Stimulated activated CD4-positive, alpha-beta T cell treated with anti-CD3 and anti-CD28 coated beads, Interleukin-12 subunit alpha, Interleukin-12 subunit beta, amount 100 ng/mL, for 48 hours (primary cell): ENCODE results near the gene IRF7.
"Not testable (repeated sequence)": the region's sequence is repeated elsewhere in the genome, so short reads cannot be mapped to it uniquely, and the experiment has no call there.

Source experiments
- DNase-seq, 3 donors: peaks; one replicate each; pipeline ENCODE4 v3.0.0-alpha.2; 2020; ENCODE audit warnings: low read depth in 2 of 3, low spot score in 1 of 3

Gene IRF7

DNA sequence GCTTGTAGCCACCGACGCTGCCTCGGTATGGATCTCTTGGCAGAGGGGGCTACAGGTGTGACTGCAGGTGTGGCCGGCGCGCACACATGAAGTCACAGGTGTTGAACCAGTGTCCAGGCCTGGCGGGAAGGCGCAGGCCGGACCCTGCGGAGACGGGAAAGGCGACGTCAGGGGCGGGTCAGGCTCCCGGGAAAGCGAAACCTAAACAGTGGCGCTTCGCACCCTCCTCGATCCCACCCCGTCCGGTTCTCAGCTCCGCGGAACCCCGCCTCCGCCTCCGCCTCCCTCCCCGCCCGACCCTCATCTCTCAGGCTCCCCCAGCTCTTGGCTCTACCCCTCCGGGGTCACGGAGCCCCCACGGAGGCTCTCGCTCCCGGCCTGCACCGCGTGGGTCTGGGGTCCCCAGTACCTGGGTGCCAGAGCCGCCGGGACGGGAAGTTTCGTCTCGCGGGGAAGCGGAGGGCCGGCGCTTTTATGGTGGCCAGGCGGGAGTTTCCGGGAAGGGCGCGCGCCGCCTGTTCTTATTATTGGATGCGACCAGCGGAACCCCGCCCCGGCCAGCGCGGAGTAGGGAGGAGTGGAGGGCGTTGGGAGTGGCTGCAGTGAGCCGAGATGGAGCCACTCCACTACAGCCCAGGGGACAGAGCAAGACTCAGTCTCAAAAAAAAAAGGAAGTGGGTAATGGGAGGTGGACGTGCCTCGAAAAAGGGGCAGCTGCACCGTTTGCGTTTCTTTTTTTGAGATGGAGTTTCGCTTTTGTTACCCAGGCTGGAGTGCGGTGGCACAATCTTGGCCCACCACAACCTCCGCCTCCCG, at the start of gene IRF7:
IRF7 (minus strand) TSS at position 447 of the 816 bp plus-strand sequence. CDS start 586 bp downstream, outside the sequence.
- peak; percentile 74 to 87 (median 76) for DNase-seq

GRCh38 chr11:665062-665703, 49.4 kb upstream of the IRF7 start:
- DNase-seq: no peak

- no peak for DNase-seq
Measured at GRCh38 chr11:662689-663274, 47.0 kb upstream of the IRF7 start.

- no peak for DNase-seq
Measured at GRCh38 chr11:660681-661444, 45.1 kb upstream of the IRF7 start.

GRCh38 chr11:660281-660680, 44.5 kb upstream of the IRF7 start:
- no peak for DNase-seq

DNA sequence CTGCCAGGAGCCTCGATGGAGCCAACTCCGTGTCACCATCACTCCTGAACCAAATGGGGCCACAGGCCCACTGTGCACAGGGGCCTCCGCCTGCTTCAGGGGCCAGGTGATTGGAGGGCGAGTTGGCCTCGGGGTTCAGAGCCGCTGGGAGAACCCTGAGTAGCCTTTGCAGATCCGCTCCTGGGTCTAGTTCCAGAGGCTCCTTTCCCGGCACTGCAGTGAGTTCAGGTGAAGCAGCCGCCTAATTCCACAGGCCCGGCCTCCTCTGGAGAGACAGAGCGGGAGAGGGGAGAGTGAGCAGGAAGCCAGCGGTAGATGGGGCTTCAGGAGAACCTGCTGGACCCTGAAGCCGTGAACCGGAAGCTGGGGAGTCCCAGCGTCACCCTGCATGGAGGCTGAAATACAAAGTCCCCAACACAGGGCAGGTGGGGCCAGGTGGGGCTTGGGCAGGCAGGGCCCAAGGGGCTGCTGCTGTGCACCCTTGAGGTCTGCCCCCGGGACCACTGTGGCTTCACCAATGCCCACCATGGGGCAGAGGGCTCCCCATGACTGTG, 43.9 kb upstream of the IRF7 start:
- DNase-seq: no peak

DNA sequence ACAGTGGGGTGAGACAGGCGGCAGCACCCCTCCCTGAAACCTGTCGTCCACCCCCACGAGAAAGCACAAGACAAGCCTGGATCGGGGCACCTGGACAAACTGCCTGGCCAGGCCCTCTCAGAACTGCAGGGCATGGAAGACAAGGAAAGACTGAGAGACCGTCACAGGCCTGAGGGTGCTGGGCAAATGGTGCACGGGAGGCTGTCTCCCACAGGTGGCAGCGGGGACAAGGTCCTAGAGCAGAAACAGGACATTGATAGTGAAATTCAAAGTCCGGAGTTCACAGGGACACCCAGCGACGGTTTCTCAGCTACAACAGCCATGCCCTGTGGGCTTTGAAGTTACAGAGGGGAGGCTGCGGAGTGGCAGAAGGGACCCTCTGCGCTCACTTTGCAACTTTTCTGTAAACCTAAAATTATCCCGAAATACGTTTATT, 42.0 kb upstream of the IRF7 start:
- DNase-seq: no peak

DNA sequence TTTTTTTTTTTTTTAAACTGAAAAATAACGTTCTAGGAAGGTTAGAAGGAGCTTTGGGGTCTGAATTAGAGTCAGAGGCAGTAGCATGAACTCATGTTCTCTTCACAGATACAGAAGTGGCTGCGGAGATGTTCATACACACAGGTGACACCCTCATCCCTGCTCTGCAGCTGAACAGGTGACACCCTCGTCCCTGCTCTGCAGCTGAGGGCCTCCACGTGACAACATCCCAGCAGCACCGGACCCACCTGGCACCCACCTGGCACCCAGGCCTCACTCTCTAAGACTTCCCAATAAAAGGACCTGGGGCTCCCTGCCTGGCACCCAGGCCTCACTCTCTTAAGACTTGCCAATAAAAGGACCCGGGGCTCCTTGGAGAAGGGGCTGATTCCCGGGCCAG, 41.1 kb upstream of the IRF7 start:
- DNase-seq: no peak

DNA sequence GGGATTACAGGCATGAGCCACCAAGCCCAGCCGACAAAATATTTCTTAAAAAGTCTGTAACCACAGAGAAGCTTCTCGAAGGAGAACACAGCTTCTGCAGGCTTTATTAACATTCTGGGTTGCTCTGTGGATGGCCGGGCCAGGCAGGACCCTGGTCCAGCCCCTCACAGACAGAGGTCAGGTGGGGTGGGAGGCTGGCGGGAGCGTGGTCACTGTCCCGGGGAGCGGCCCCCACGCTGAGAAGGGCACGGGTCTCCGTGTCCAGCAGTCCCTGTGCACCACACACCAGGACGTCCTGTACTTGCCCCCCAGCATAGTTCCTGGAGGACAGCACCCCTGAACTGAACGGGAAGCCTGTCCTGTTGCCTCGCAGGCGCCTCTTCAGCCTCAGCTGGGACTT, 40.7 kb upstream of the IRF7 start:
- no peak for DNase-seq

DNA sequence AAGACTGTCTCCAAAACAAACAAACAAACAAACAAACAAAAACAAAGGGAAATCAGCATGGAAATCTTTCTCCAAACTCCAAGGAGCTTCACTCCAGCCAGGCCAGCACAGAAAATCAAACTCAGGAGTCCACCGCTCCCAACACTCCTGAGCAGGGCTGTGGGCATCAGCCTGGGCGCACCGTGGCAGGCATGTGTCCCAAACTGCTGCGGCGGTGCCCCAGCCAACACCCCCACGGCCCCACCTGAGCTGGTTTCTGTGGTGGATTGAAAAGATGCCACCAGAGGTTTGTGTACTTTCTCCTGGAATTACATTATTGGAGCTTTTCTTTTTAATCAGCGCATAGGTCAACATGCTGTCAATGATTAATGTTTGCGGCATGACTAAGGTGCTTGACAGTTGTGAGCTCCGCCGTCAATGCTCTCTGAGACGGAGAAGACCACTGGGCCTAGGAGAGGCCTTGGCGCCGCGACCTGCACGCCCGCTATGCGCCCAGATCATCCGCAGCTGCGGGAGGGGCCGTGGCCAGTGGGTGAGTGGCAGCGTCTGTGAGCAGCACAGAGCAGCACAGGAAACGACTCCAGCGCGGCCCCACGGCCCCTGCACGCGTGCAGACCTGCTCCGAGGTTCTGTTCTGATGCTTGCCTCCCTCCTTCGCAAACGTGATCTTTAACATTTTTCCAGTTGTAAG, 39.4 kb upstream of the IRF7 start:
- DNase-seq: no peak

DNA sequence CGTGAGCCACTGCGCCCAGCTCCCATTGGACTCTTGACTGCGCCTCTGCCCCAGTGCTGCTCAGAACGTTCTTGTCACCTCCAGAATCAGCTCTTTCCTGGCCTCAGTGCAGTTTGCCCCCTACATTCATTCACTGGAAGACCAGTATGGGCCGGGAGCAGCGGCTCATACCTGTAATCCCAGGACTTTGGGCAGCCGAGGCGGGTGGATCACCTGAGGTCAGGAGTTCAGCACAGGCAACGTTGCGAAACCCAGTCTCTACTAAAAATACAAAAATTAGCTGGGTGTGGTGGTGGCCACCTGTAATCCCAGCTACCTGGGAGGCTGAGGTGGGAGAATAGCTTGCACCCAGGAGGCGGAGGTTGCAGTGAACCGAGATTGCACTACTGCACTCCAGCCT, 38.7 kb upstream of the IRF7 start:
- not testable (repeated sequence) for DNase-seq

DNA sequence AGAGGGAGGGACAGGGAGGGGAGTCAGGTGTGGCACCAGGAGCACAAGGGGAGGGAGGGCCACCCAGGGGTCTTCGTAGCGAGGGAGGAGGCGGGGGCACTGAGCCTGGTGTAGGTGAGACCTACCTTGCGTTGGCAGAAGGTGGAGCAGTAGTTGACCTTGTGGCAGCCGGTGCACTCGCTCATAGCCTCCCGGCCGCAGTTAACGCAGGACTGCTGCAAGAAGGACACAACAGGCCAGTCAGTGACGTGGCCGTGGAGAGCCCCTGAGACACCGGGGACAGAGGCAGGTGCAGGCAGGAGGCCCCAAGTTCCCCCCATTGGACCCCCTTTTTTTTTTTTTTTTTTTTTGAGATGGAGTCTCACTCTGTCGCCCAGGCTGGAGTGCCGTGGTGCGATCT, 38.1 kb upstream of the IRF7 start:
- DNase-seq: no peak

- not testable (repeated sequence) for DNase-seq
Measured at GRCh38 chr11:653136-653535, 37.4 kb upstream of the IRF7 start.

- DNase-seq: no peak
Measured at GRCh38 chr11:650482-650881, 34.7 kb upstream of the IRF7 start.

- not testable (repeated sequence) for DNase-seq
Measured at GRCh38 chr11:647672-648158, 32.0 kb upstream of the IRF7 start.

DNA sequence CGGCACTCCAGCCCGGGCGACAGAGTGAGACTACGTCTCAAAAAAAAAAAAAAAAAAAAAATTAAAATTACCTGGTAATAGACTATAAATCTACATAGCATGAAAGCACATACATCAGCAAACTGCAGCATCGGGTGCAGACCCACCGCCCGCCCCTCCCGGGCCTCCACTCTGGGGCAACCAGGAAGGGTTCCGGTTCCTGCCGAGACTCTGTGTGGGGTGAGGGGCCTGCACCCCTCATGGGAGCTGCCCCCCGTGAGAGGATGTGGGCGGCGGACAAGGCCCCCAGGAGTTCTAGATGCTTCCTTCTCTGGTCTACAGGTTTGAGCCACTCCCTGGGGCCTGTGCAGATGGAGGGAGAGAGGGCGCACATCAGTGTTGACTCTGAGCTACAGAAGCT, 30.5 kb upstream of the IRF7 start:
- no peak for DNase-seq

GRCh38 chr11:645536-645935, 29.8 kb upstream of the IRF7 start:
- no peak for DNase-seq

DNA sequence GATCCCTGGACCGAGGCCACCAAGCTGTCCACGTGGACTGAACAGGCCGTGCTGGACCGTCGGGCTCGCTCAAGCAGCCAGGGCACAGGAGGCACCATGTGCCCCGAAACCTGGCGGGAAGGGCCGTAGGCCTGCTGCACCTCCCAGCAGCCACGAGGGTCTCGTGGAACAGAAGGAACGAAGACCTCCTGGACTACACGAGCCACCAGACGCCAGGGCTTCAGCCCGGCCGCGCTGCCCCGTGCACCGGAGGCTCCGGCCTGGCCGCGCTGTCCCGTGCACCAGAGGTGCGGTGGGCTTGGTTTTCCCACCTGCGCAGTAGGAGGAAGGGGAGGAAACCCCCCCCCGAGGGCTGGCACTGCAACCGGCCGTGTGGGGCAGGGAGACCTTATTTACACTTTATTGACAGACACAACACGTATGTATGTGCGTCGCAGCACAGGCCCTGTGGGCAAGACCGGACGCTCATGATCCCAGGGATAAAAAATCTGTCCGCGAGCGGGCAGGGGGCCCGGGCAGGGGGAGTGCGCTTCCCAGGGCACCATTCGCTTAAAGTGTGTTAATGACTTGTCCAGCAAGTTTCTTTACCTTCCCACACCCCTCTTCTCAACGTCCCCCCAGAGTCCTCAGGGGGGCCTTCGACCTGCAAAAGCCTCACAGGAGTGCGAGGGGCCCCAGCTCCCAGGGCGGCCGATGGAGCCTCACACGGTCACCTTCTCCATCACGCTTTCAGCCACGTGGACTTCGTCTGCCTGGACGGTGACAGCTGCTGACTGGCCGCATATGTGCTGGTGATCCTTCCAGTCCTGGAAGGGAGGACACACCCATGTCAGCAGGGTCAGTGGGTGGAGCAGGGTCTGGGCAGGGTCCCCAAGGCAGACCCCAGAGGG, 28.3 kb upstream of the IRF7 start:
- DNase-seq: no peak

DNA sequence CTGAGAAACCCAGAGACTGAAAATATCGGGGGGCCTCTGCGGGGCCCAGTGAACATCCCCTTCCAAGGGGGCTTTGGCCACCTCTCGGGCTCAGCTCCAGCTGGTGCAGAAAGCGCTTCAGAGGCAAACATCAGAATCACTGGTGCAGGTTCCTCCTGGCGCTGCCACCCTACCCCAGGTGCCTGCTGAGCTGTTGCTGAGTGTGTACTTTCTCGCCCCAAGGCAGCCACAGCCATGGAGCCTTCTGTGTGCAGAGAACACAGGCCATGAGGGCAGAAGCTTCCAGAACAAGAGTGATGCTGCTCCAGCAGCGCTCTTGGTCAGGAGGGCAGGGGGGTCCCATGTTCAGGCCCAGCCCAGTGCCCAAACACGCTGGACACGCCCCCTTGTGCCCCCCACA, 27.6 kb upstream of the IRF7 start:
- no peak for DNase-seq
